Stimulated activated CD8-positive, alpha-beta memory T cell treated with anti-CD3 and anti-CD28 coated beads, Interleukin-7, amount 100 ng/mL, for 48 hours (primary cell): ENCODE measurements around the gene FNTB.

Experiments used
- DNase-seq, 2 donors: peaks; one replicate each; pipeline ENCODE4 v3.0.0-alpha.2; 2020; ENCODE audit warnings: low read depth in 1 of 2; ENCODE audit errors: extremely low read depth in 1 of 2

FNTB gene

GRCh38 chr14:64986648-64987437, at the start of gene FNTB:
Gene FNTB (plus strand): TSS chr14:64986895. CDS start chr14:64986954, 59 bp downstream.
- DNase-seq = peak; percentile 78 to 90

GRCh38 chr14:64937171-64937820, 49.4 kb upstream of the FNTB start:
- DNase-seq = no peak

GRCh38 chr14:64937821-64938193, 48.9 kb upstream of the FNTB start:
- DNase-seq = no peak

GRCh38 chr14:64938972-64939816, 47.5 kb upstream of the FNTB start:
- no peak for DNase-seq

- no peak for DNase-seq
These were observed 46.9 kb upstream of the FNTB start for GRCh38 chr14:64939817-64940190.

- DNase-seq = no peak
These were observed 46.3 kb upstream of the FNTB start for GRCh38 chr14:64940336-64940910.

GRCh38 chr14:64942531-64943111, 44.1 kb upstream of the FNTB start, which contains the start of gene GPX2:
Gene GPX2 (minus strand): TSS chr14:64942745. CDS start chr14:64942726, 19 bp downstream.
- no peak for DNase-seq

GRCh38 chr14:64943556-64943955, 43.1 kb upstream of the FNTB start:
- DNase-seq = no peak

GRCh38 chr14:64944041-64944440, 42.7 kb upstream of the FNTB start:
- DNase-seq = no peak

- no peak for DNase-seq
These were observed 41.8 kb upstream of the FNTB start for GRCh38 chr14:64944861-64945260.

- DNase-seq = no peak
These were observed 41.1 kb upstream of the FNTB start for GRCh38 chr14:64945431-64946178.

- DNase-seq = no peak
These were observed 40.2 kb upstream of the FNTB start for GRCh38 chr14:64946310-64947045.

GRCh38 chr14:64947710-64948611, 38.7 kb upstream of the FNTB start:
- no peak for DNase-seq

GRCh38 chr14:64948612-64949210, 38.0 kb upstream of the FNTB start:
- DNase-seq = no peak

GRCh38 chr14:64950889-64951288, 35.8 kb upstream of the FNTB start:
- no peak for DNase-seq

GRCh38 chr14:64951291-64951690, 35.4 kb upstream of the FNTB start:
- no peak for DNase-seq

GRCh38 chr14:64951724-64952123, 35.0 kb upstream of the FNTB start:
- DNase-seq = no peak
